Measurements from ENCODE around the gene SPEG. TPM values are rescaled to one million over a fixed set of nuclear protein-coding genes. Genes with fewer than 3 reads are reported as not detected.

SPEG gene
- total RNA-seq, 1 experiment from 2014 or later = 26.2 TPM

DNA sequence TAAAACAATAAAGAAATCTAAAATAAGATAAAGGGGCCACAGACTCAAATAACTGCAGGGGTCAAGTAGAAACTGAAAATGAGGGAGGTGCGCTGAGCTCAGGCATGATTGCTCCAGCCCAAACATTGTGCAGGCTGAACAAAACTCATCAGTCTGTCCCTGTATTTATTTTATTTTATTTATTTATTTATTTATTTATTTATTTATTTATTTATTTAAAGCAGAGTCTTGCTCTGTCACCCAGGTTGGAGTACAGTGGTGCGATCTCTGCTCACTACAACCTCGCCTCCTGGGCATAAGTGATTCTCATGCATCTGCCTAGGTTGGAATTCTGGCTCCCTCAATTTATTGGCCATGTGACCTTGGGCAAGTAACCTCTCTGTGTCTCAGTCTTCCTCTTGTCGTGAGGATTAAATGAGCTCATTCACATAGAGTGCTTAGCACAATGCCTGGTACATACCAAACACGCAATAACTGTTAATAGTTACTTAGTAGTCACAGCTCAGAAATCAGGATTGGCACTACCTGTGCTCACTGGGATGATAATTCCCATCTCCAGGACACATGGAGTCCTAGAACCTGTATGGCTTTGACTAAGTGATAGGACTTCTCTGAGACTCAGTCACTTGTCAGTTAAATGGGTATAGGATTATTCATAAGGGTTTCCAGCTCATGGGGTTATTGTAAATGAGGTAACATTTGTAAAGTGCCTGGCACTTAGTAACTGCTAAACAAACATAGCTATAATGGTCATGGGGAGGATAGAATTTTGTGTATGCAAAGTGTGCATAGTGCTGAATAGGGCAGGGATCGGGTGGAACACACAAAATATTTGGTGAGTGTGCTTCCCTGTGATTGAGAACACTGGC is 6.0 kb downstream of the SPEG start:
- no peak overlapping the region for H3K27ac ChIP-seq

GRCh38 chr2:219441451-219442255 is 7.0 kb downstream of the SPEG start:
- Histone ChIP-seq H3K36me3 (no peaks in the 10 kb centered on the region; the same call in 1 of the 2 replicates), H3K4me3 (peak overlapping the region; percentile 66), H3K27ac (peak overlapping the region; percentile 42; the same call in 1 of the 2 replicates), H3K4me1 (peaks cover 55% of the 10 kb centered on the region), H3K27me3 (no peaks in the 10 kb centered on the region), H3K9me3 (replicated peaks) (no peaks in the 10 kb centered on the region)
- DNase-seq = peak; percentile 68

More for the DNA sequence above, 6.0 kb downstream of the SPEG start:
- DNase-seq = no peak
- peak overlapping the region; percentile 66 for H3K4me3 ChIP-seq
- H3K4me1 ChIP-seq = peaks cover 46% of the 10 kb centered on the region
- H3K27me3 ChIP-seq = no peaks in the 10 kb centered on the region
- no peaks in the 10 kb centered on the region for H3K36me3 ChIP-seq
- no peaks in the 10 kb centered on the region for H3K9me3 ChIP-seq (replicated peaks)

GRCh38 chr2:219442256-219443015 is 7.8 kb downstream of the SPEG start:
- Histone ChIP-seq H3K27ac (no peak overlapping the region), H3K9me3 (replicated peaks) (no peaks in the 10 kb centered on the region), H3K36me3 (no peaks in the 10 kb centered on the region; the same call in 1 of the 2 replicates), H3K4me3 (peak overlapping the region; percentile 66), H3K27me3 (no peaks in the 10 kb centered on the region), H3K4me1 (peaks cover 55% of the 10 kb centered on the region)
- no peak for DNase-seq

- H3K27me3 ChIP-seq = no peaks in the 10 kb centered on the region
- no peaks in the 10 kb centered on the region; the same call in 1 of the 2 replicates for H3K36me3 ChIP-seq
- no peak overlapping the region for H3K27ac ChIP-seq
- peaks cover 55% of the 10 kb centered on the region for H3K4me1 ChIP-seq
- no peak overlapping the region; the same call in 1 of the 2 replicates for H3K4me3 ChIP-seq
- H3K9me3 ChIP-seq (replicated peaks) = no peaks in the 10 kb centered on the region
- DNase-seq = no peak
Measured at GRCh38 chr2:219443016-219443696, 8.5 kb downstream of the SPEG start.

DNA sequence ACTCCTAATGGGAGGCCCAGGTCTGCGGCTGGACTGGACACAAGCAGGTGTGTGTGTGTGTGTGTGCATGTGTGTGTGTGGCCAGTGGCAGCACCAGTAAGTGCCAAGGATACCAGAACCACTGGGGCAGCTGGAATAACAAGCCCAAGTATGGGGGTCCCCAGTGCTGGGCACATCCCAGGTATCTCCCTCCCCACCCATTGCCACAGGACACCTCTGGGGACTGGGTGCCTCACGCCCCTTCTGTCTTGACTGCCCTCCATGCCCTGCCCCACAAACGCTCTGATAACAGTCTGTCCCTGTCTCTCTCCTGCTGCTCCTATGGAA is 9.0 kb downstream of the SPEG start:
- DNase-seq = no peak
- Histone ChIP-seq H3K4me3 (no peak overlapping the region), H3K9me3 (replicated peaks) (no peaks in the 10 kb centered on the region), H3K4me1 (peaks cover 52% of the 10 kb centered on the region), H3K27me3 (no peaks in the 10 kb centered on the region), H3K27ac (no peak overlapping the region), H3K36me3 (no peaks in the 10 kb centered on the region; the same call in 1 of the 2 replicates)

DNA sequence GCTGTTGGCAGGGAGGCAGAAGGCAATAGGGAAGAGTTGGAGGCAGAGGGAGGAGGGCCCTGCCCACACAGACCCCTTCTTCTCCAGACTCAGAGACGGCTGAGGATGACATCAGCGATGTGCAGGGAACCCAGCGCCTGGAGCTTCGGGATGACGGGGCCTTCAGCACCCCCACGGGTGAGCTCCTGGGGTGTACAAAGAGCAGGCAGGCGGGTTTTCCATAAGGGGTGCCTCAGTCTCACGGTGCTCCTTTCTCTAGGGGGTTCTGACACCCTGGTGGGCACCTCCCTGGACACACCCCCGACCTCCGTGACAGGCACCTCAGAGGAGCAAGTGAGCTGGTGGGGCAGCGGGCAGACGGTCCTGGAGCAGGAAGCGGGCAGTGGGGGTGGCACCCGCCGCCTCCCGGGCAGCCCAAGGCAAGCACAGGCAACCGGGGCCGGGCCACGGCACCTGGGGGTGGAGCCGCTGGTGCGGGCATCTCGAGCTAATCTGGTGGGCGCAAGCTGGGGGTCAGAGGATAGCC is 10.0 kb downstream of the SPEG start:
- peaks cover 45% of the 10 kb centered on the region for H3K4me1 ChIP-seq
- no peak for DNase-seq
- no peaks in the 10 kb centered on the region; the same call in 1 of the 2 replicates for H3K36me3 ChIP-seq
- peak overlapping the region; percentile 58 for H3K27ac ChIP-seq
- no peaks in the 10 kb centered on the region for H3K27me3 ChIP-seq
- no peaks in the 10 kb centered on the region for H3K9me3 ChIP-seq (replicated peaks)
- no peak overlapping the region for H3K4me3 ChIP-seq

- Histone ChIP-seq H3K27me3 (no peaks in the 10 kb centered on the region), H3K4me3 (peak overlapping the region; percentile 26), H3K4me1 (peaks cover 39% of the 10 kb centered on the region), H3K36me3 (peaks cover 2% of the 10 kb centered on the region; the same call in 1 of the 2 replicates), H3K27ac (peak overlapping the region; percentile 58), H3K9me3 (replicated peaks) (no peaks in the 10 kb centered on the region)
- DNase-seq = peak; percentile 76 to 79
Measured at GRCh38 chr2:219445220-219445640, 10.6 kb downstream of the SPEG start.

DNA sequence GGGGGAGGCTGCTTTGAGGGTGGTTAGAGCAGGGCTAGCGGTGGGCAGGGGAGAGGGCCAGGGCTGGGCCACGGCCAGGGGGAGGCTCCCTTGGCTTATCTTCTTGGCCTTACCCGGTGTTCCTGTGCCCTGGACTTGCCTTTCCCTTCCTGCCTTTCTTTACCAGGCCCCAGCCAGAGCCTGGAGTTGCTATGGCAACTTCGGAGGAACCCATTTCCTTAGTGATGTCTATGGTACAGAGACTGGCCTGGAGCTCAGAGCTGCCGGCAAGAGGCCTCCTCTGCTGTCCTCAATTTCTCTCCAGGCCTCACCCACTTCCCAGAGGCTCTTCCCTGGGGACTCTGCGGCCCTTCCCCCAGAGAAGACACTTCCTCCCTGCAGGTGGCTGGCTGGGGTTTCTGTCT is 11.5 kb downstream of the SPEG start:
- H3K36me3 ChIP-seq = peaks cover 2% of the 10 kb centered on the region; the same call in 1 of the 2 replicates
- peak overlapping the region; percentile 26 for H3K4me3 ChIP-seq
- peak; percentile 51 to 54 for DNase-seq
- H3K27me3 ChIP-seq = no peaks in the 10 kb centered on the region
- H3K27ac ChIP-seq = peak overlapping the region; percentile 58
- H3K4me1 ChIP-seq = peaks cover 30% of the 10 kb centered on the region
- no peaks in the 10 kb centered on the region for H3K9me3 ChIP-seq (replicated peaks)

DNA sequence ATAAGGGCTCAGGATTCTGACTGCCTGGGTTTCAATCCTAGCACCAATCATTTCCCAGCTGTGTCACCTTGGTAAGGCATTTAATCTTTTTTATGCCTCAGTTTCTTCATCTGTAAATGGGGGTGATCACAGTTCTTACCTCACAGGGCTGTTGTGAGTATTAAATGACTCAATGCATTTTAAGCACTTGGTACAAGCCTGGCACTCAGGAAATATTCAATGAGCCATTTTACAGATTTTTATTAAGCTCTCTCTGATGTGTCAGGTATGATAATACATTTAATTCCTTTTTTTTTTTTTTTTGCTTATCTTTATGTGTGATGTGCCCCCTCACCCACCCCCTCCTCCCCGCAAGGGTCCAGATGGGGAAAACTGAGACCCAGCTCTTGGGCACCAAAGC is 12.0 kb downstream of the SPEG start:
- Histone ChIP-seq H3K4me3 (no peak overlapping the region), H3K27me3 (no peaks in the 10 kb centered on the region), H3K36me3 (peaks cover 2% of the 10 kb centered on the region; the same call in 1 of the 2 replicates), H3K27ac (no peak overlapping the region; the same call in 1 of the 2 replicates), H3K4me1 (peaks cover 30% of the 10 kb centered on the region), H3K9me3 (replicated peaks) (no peaks in the 10 kb centered on the region)
- no peak for DNase-seq

- Histone ChIP-seq H3K4me1 (peaks cover 38% of the 10 kb centered on the region), H3K27me3 (no peaks in the 10 kb centered on the region), H3K9me3 (replicated peaks) (no peaks in the 10 kb centered on the region), H3K36me3 (peaks cover 2% of the 10 kb centered on the region; the same call in 1 of the 2 replicates), H3K4me3 (no peak overlapping the region), H3K27ac (no peak overlapping the region)
- DNase-seq = no peak
Measured at GRCh38 chr2:219447242-219448098, 12.8 kb downstream of the SPEG start.

GRCh38 chr2:219448099-219448775 is 13.6 kb downstream of the SPEG start:
- DNase-seq = no peak

GRCh38 chr2:219448776-219449341 is 14.2 kb downstream of the SPEG start:
- no peak overlapping the region for H3K4me3 ChIP-seq
- H3K4me1 ChIP-seq = peaks cover 43% of the 10 kb centered on the region
- peaks cover 2% of the 10 kb centered on the region; the same call in 1 of the 2 replicates for H3K36me3 ChIP-seq
- H3K27ac ChIP-seq = no peak overlapping the region
- no peaks in the 10 kb centered on the region for H3K27me3 ChIP-seq
- no peaks in the 10 kb centered on the region for H3K9me3 ChIP-seq (replicated peaks)
- no peak for DNase-seq

More at GRCh38 chr2:219448099-219448775, 13.6 kb downstream of the SPEG start:
- peaks cover 2% of the 10 kb centered on the region; the same call in 1 of the 2 replicates for H3K36me3 ChIP-seq
- no peaks in the 10 kb centered on the region for H3K27me3 ChIP-seq
- H3K4me3 ChIP-seq = no peak overlapping the region
- H3K4me1 ChIP-seq = peaks cover 41% of the 10 kb centered on the region
- H3K9me3 ChIP-seq (replicated peaks) = no peaks in the 10 kb centered on the region
- no peak overlapping the region for H3K27ac ChIP-seq
